Suprapubic skin (tissue), 4 donors: ENCODE data around the gene APOBEC3H.
A peak's percentile ranks its signal among the peaks of the same experiment; 100 is the strongest.
"Not testable (repeated sequence)": the region's sequence is repeated elsewhere in the genome, so short reads cannot be mapped to it uniquely, and the experiment has no call there.

Source experiments
- EP300 ChIP-seq: sonication (generic); formaldehyde crosslinking; IDR thresholded peaks from one replicate; pipeline ENCODE4 v1.6.1; 2017; ENCODE audit warnings: antibody characterized with exemption
- POLR2A ChIP-seq, 2 donors: fragments of 450-650 bp; IDR thresholded peaks; one replicate each; pipeline ENCODE4 v1.6.1; 2017; ENCODE audit warnings: antibody characterized with exemption in 2 of 2, mild to moderate bottlenecking in 2 of 2, moderate library complexity in 2 of 2
- POLR2AphosphoS5 ChIP-seq, 3 donors: sonication (generic); formaldehyde crosslinking; IDR thresholded peaks; one replicate each; pipeline ENCODE4 v1.6.1; 2017; ENCODE audit warnings: antibody characterized with exemption in 3 of 3
- TF ChIP-seq, protein P1 (sequence below), 2 donors: fragments of 200-600 bp in 1 of 2; fragments of 450-650 bp in 1 of 2; sonication (generic) in 1 of 2; IDR thresholded peaks; one replicate each; pipeline ENCODE4 v1.5.1; 2016 to 2019; ENCODE audit warnings: antibody characterized with exemption in 2 of 2, mild to moderate bottlenecking in 1 of 2, moderate library complexity in 1 of 2

DNA sequence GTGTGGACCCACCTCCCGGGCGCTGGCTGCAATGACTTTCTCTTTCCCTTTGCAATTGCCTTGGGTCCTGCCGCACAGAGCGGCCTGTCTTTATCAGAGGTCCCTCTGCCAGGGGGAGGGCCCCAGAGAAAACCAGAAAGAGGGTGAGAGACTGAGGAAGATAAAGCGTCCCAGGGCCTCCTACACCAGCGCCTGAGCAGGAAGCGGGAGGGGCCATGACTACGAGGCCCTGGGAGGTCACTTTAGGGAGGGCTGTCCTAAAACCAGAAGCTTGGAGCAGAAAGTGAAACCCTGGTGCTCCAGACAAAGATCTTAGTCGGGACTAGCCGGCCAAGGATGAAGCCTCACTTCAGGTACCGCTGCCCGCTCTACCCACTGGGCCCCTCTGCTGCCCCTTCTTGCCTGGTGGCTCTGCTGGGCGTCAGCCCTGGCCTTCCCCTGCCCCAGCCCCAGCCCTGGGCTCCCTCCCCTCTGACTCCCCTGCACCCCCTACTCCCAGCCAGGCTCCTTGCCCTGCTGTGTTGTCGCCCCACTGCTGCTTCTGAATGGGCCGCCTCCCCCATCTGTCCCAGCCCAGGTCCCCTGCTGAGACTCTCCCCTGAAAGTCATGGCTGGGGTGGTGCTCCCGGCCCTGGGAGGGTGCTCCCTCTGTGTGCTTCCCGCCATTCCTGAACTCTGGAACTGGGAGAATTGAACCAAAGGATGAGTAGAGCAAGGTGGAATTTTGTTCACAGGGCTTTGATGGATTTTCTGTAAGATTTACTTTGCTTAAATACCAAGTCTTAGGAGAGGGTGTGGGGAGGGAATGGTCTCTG lies 19.8 kb upstream of the APOBEC3H start, which contains the start of gene APOBEC3G:
- not testable (repeated sequence) for TF ChIP-seq POLR2AphosphoS5 (IDR thresholded peaks at IDR 0.05); EP300
- TF ChIP-seq, protein P1, sequence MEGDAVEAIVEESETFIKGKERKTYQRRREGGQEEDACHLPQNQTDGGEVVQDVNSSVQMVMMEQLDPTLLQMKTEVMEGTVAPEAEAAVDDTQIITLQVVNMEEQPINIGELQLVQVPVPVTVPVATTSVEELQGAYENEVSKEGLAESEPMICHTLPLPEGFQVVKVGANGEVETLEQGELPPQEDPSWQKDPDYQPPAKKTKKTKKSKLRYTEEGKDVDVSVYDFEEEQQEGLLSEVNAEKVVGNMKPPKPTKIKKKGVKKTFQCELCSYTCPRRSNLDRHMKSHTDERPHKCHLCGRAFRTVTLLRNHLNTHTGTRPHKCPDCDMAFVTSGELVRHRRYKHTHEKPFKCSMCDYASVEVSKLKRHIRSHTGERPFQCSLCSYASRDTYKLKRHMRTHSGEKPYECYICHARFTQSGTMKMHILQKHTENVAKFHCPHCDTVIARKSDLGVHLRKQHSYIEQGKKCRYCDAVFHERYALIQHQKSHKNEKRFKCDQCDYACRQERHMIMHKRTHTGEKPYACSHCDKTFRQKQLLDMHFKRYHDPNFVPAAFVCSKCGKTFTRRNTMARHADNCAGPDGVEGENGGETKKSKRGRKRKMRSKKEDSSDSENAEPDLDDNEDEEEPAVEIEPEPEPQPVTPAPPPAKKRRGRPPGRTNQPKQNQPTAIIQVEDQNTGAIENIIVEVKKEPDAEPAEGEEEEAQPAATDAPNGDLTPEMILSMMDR (IDR thresholded peaks at IDR 0.05): not testable (repeated sequence)
- peak in 1 of 2 donors; percentile 19 for TF ChIP-seq POLR2A (IDR thresholded peaks at IDR 0.05)
